ENCODE data around the gene ZG16. TPM values are rescaled to one million over a fixed set of nuclear protein-coding genes. Genes with fewer than 3 reads are reported as not detected.
A peak's percentile ranks its signal among the peaks of the same experiment; 100 is the strongest.
"Not testable (repeated sequence)": the region's sequence is repeated elsewhere in the genome, so short reads cannot be mapped to it uniquely, and the experiment has no call there.

The ZG16 gene
- total and polyA plus RNA-seq, 7 experiments from 2014 or later = not detected

DNA sequence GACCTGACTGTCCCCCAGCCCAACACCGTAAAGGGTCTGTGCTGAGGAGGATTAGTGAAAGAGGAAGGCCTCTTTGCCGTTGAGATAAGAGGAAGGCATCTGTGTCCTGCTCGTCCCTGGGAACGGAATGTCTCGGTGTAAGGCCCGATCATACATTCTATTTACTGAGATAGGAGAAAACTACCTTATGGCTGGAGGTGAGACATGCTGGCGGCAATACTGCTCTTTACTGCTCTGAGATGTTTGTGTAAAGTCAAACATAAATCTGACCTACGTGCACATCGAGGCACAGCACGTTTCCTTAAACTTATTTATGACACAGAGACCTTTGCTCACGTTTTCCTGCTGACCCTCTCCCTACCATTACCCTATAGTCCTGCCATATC lies 37.4 kb upstream of the ZG16 start:
- Mint-ChIP-seq H3K27ac (peak overlapping the region; percentile 3 to 99 (median 93)), H3K4me3 (peak overlapping the region in 9 of 10 donors; percentile 40 to 99 (median 67)), H3K4me1 (peaks cover 72 to 83% (median 80%) of the 10 kb centered on the region in 7 donors), H3K36me3 (peaks cover 8 to 62% (median 48%) of the 10 kb centered on the region in 5 donors)
- H3K9me3 Mint-ChIP-seq; H3K27me3 ChIP-seq (ENCODE audit: control insufficient read depth in 2 of 2, insufficient read depth in 2 of 2, low read length in 2 of 2); H3K27me3 Mint-ChIP-seq; DNase-seq; intact Hi-C loops (cut with micrococcal nuclease); H3K4me3 ChIP-seq (ENCODE audit: low read length); ATAC-seq; H3K9me3 ChIP-seq (ENCODE audit: control insufficient read depth in 2 of 3, low read length in 3 of 3): not testable (repeated sequence)
- POLR2A ChIA-PET = interaction anchor here (1.3 to 1.6 kb wide), 7 partner anchors 11 to 68 kb away, joined by 3 to 12 read pairs (median 5); partner anchors contain the start of gene KIF22
- Histone ChIP-seq H3K27ac (ENCODE audit: low read depth, low read length) (peak overlapping the region; percentile 99), H3K36me3 (ENCODE audit: control insufficient read depth in 2 of 3, insufficient read depth in 3 of 3, low read length in 3 of 3) (peaks cover 6 to 36% (median 6%) of the 10 kb centered on the region in 3 experiments), H3K4me1 (ENCODE audit: control insufficient read depth in 2 of 2, insufficient read depth in 2 of 2, low read length in 2 of 2) (peaks cover 71 to 74% of the 10 kb centered on the region in 2 donors)
- CTCF ChIA-PET = interaction anchor here (1.4 kb wide), 1 partner anchor 18 kb away, joined by 4 read pairs; no protein-coding TSS in a partner anchor

DNA sequence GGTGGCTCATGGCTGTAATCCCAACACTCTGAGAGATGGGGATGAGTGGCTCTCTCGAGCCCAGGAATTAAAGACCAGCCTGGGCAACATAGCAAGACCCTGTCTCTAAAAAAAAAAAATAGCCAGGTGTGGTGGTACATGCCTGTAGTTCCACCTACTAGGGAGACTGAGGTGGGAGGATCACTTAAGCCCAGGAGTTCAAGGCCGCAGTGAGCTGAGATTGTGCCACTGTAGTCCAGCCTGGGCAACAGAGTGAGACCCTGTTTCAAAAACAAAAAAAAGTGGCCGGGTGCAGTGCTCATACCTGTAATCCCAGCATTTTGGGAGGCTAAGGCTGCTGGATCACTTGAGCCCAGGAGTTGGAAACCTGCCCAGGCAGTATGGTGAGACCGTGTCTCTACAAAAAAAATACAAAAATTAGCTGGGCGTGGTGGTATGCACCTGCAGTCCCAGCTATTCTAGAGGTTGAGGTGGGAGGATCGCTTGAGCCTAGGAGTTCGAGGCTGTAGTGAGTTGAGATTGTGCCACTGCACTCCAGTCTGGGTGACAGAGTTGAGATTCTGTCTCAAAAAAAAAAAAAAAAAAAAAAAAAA lies 35.3 kb upstream of the ZG16 start:
- H3K4me3 Mint-ChIP-seq = peak overlapping the region; percentile 73 to 99 (median 93)
- H3K27me3 Mint-ChIP-seq = peaks cover 0 to 3% (median 0%) of the 10 kb centered on the region in 5 donors
- H3K36me3 ChIP-seq (ENCODE audit: control insufficient read depth in 2 of 3, insufficient read depth in 3 of 3, low read length in 3 of 3) = peaks cover 6 to 38% (median 6%) of the 10 kb centered on the region in 3 experiments
- H3K27ac Mint-ChIP-seq = peak overlapping the region; percentile 62 to 99 (median 95)
- H3K9me3 Mint-ChIP-seq = peaks cover 0 to 8% (median 3%) of the 10 kb centered on the region in 11 donors
- intact Hi-C loops (cut with micrococcal nuclease) = no loop called here
- POLR2A ChIA-PET = interaction anchor here (0.8 to 8.5 kb wide), 12 partner anchors 9 to 120 kb away, joined by 3 to 79 read pairs (median 9); partner anchors contain the start of genes CDIPT, KIF22 and MAZ
- CTCF ChIA-PET = interaction anchor here (0.6 to 6.6 kb wide), 3 partner anchors 43 to 1200 kb away, joined by 4 to 25 read pairs (median 5); partner anchors contain the start of gene KIF22
- ATAC-seq = no peak
- H3K27me3 ChIP-seq (ENCODE audit: control insufficient read depth in 2 of 2, insufficient read depth in 2 of 2, low read length in 2 of 2) = no peaks in the 10 kb centered on the region
- peak overlapping the region; percentile 76 for H3K4me3 ChIP-seq (ENCODE audit: low read length)
- H3K4me1 Mint-ChIP-seq = peaks cover 64 to 85% (median 81%) of the 10 kb centered on the region in 7 donors
- H3K36me3 Mint-ChIP-seq = peaks cover 11 to 60% (median 45%) of the 10 kb centered on the region in 5 donors
- H3K4me1 ChIP-seq (ENCODE audit: control insufficient read depth in 2 of 2, insufficient read depth in 2 of 2, low read length in 2 of 2) = peaks cover 72 to 76% of the 10 kb centered on the region in 2 donors
- no peaks in the 10 kb centered on the region for H3K9me3 ChIP-seq (ENCODE audit: control insufficient read depth in 2 of 3, low read length in 3 of 3)
- no peak for DNase-seq
- H3K27ac ChIP-seq (ENCODE audit: low read depth, low read length) = peak overlapping the region; percentile 99

- H3K4me3 ChIP-seq (ENCODE audit: low read length) = peak overlapping the region; percentile 76
- no peaks in the 10 kb centered on the region for H3K27me3 ChIP-seq (ENCODE audit: control insufficient read depth in 2 of 2, insufficient read depth in 2 of 2, low read length in 2 of 2)
- peaks cover 58 to 80% (median 77%) of the 10 kb centered on the region in 7 donors for H3K4me1 Mint-ChIP-seq
- CTCF ChIA-PET = interaction anchor here (0.8 to 6.6 kb wide), 3 partner anchors 43 to 61 kb away, joined by 3 to 25 read pairs (median 4); partner anchors contain the start of gene KIF22
- peak in 1 of 9 donors; percentile 18 for DNase-seq
- peak overlapping the region; percentile 72 to 99 (median 95) for H3K27ac Mint-ChIP-seq
- peaks cover 6 to 38% (median 6%) of the 10 kb centered on the region in 3 experiments for H3K36me3 ChIP-seq (ENCODE audit: control insufficient read depth in 2 of 3, insufficient read depth in 3 of 3, low read length in 3 of 3)
- no peak for ATAC-seq
- POLR2A ChIA-PET = interaction anchor here (0.8 to 8.5 kb wide), 14 partner anchors 10 to 120 kb away, joined by 3 to 79 read pairs (median 7); partner anchors contain the start of genes CDIPT, KIF22, MAZ and PAGR1
- peak overlapping the region; percentile 73 to 99 (median 93) for H3K4me3 Mint-ChIP-seq
- peaks cover 0 to 8% (median 3%) of the 10 kb centered on the region in 11 donors for H3K9me3 Mint-ChIP-seq
- peaks cover 0 to 3% (median 0%) of the 10 kb centered on the region in 5 donors for H3K27me3 Mint-ChIP-seq
- H3K4me1 ChIP-seq (ENCODE audit: control insufficient read depth in 2 of 2, insufficient read depth in 2 of 2, low read length in 2 of 2) = peaks cover 68 to 73% of the 10 kb centered on the region in 2 donors
- no peaks in the 10 kb centered on the region for H3K9me3 ChIP-seq (ENCODE audit: control insufficient read depth in 2 of 3, low read length in 3 of 3)
- intact Hi-C loops (cut with micrococcal nuclease) = no loop called here
- peaks cover 11 to 61% (median 48%) of the 10 kb centered on the region in 5 donors for H3K36me3 Mint-ChIP-seq
- H3K27ac ChIP-seq (ENCODE audit: low read depth, low read length) = peak overlapping the region; percentile 99
Observed at GRCh38 chr16:29743475-29743826, 34.6 kb upstream of the ZG16 start.

DNA sequence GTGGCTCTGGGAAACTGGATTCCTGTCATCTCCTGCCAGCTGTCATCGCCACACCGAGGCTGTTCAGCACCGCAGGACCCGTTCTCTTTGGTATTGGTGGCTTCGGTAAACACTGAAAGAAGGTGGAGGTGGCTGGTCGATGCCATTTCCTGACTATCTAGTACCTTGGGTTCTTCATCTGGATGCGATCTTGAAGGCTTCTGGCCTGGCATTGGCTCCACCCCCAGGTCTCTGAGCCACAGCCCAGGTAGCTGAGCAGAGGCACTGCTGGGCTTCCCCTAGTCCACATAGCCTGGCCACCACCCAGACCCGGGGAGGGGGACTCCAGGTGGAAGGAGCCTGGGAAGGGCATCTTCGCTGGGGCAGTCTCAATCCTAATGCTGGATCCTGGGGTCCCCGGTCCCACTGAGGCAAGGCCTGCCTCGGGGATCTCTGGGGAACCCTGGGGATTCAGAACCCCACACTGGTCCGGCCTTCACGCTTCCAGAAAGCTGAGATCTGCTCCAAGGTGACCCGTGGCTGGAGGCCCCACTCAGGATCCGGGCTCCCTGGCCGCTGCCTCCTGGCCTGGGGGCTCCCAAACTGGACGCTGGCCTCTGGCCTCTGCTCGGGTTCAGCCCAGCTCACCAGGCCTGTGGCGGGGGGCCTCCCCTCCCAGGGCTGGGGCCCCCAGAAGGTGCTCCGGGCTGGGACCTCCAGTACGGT lies 34.1 kb upstream of the ZG16 start:
- Histone ChIP-seq H3K27me3 (ENCODE audit: control insufficient read depth in 2 of 2, insufficient read depth in 2 of 2, low read length in 2 of 2) (no peaks in the 10 kb centered on the region), H3K36me3 (ENCODE audit: control insufficient read depth in 2 of 3, insufficient read depth in 3 of 3, low read length in 3 of 3) (peaks cover 6 to 38% (median 6%) of the 10 kb centered on the region in 3 experiments), H3K4me1 (ENCODE audit: control insufficient read depth in 2 of 2, insufficient read depth in 2 of 2, low read length in 2 of 2) (peaks cover 63 to 68% of the 10 kb centered on the region in 2 donors), H3K4me3 (ENCODE audit: low read length) (peak overlapping the region; percentile 76), H3K27ac (ENCODE audit: low read depth, low read length) (peak overlapping the region; percentile 99), H3K9me3 (ENCODE audit: control insufficient read depth in 2 of 3, low read length in 3 of 3) (no peaks in the 10 kb centered on the region)
- peak overlapping the region; percentile 72 to 100 (median 96) for H3K27ac Mint-ChIP-seq
- H3K4me3 Mint-ChIP-seq = peak overlapping the region; percentile 96 to 100 (median 99)
- peaks cover 56 to 80% (median 75%) of the 10 kb centered on the region in 7 donors for H3K4me1 Mint-ChIP-seq
- peaks cover 0 to 3% (median 0%) of the 10 kb centered on the region in 5 donors for H3K27me3 Mint-ChIP-seq
- ATAC-seq (peak; percentile 16), DNase-seq (peak in 8 of 9 donors; percentile 33 to 63 (median 50))
- ChIA-PET CTCF (interaction anchor here (0.8 to 6.6 kb wide), 5 partner anchors 13 to 61 kb away, joined by 3 to 25 read pairs (median 5); partner anchors contain the start of gene KIF22), POLR2A (interaction anchor here (0.6 to 8.5 kb wide), 18 partner anchors 11 to 322 kb away, joined by 3 to 79 read pairs (median 7); partner anchors contain the start of genes ALDOA, CDIPT, KIF22 and MAZ)
- intact Hi-C loops (cut with micrococcal nuclease) = no loop called here
- H3K9me3 Mint-ChIP-seq = peaks cover 0 to 8% (median 3%) of the 10 kb centered on the region in 11 donors
- peaks cover 11 to 64% (median 53%) of the 10 kb centered on the region in 5 donors for H3K36me3 Mint-ChIP-seq

DNA sequence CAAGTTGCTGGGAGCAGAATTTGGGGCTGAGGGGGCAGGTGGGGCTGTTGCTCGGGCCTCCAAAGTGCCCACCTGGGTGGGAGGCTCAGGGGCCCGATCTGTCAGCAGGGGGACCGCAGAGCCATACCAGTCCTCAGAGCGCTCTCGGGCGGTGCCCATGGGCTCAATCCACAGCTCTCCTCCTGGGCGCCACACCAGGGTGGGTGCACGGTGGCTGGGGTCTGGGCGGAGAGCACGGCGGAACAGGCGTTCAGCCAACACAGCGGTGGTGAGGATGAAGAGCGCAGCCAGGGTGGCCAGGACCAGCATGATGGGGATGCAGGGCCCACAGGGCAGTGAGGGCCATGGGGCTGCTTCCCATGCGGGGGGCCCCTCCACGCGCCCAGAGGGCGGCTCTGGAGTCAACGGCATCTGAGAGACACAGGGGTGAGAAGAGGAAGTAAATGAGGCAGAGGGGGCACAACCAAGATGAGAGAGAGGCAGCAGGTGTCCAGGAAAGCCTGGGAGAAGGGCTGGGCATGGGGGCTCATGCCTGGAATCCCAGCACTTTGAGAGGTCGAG lies 33.4 kb upstream of the ZG16 start:
- H3K27me3 ChIP-seq (ENCODE audit: control insufficient read depth in 2 of 2, insufficient read depth in 2 of 2, low read length in 2 of 2) = no peaks in the 10 kb centered on the region
- H3K4me1 Mint-ChIP-seq = peaks cover 55 to 80% (median 72%) of the 10 kb centered on the region in 7 donors
- H3K27ac ChIP-seq (ENCODE audit: low read depth, low read length) = peak overlapping the region; percentile 99
- POLR2A ChIA-PET = interaction anchor here (0.6 to 8.5 kb wide), 17 partner anchors 8 to 321 kb away, joined by 3 to 79 read pairs (median 9); partner anchors contain the start of genes ALDOA, KIF22, MAZ and PAGR1
- H3K4me1 ChIP-seq (ENCODE audit: control insufficient read depth in 2 of 2, insufficient read depth in 2 of 2, low read length in 2 of 2) = peaks cover 58 to 63% of the 10 kb centered on the region in 2 donors
- peaks cover 6 to 38% (median 6%) of the 10 kb centered on the region in 3 experiments for H3K36me3 ChIP-seq (ENCODE audit: control insufficient read depth in 2 of 3, insufficient read depth in 3 of 3, low read length in 3 of 3)
- ATAC-seq = no peak
- H3K4me3 ChIP-seq (ENCODE audit: low read length) = peak overlapping the region; percentile 76
- no peaks in the 10 kb centered on the region for H3K9me3 ChIP-seq (ENCODE audit: control insufficient read depth in 2 of 3, low read length in 3 of 3)
- CTCF ChIA-PET = interaction anchor here (1.2 to 6.6 kb wide), 4 partner anchors 13 to 45 kb away, joined by 4 to 25 read pairs (median 6); partner anchors contain the start of gene KIF22
- peaks cover 11 to 61% (median 55%) of the 10 kb centered on the region in 5 donors for H3K36me3 Mint-ChIP-seq
- H3K27me3 Mint-ChIP-seq = peaks cover 0 to 3% (median 0%) of the 10 kb centered on the region in 5 donors
- H3K27ac Mint-ChIP-seq = peak overlapping the region; percentile 95 to 100 (median 99)
- peaks cover 0 to 8% (median 3%) of the 10 kb centered on the region in 11 donors for H3K9me3 Mint-ChIP-seq
- intact Hi-C loops (cut with micrococcal nuclease) = loop anchor here (1.0 to 5.0 kb wide), 2 partner anchors 42 to 63 kb away; partner anchors contain the start of gene MAZ (in 1 of the 2)
- DNase-seq = peak in 5 of 9 donors; percentile 28 to 47 (median 36)
- peak overlapping the region; percentile 96 to 100 (median 99) for H3K4me3 Mint-ChIP-seq

All from naive thymus-derived CD4-positive, alpha-beta T cell (primary cell).